Measurements from ENCODE around the gene ODAD4.

- no peak for TF ChIP-seq CTCF (IDR thresholded peaks at IDR 0.05; ENCODE audit: low read depth, low read length)
- no peak for TF ChIP-seq EZH2phosphoT487 (IDR thresholded peaks at IDR 0.05; ENCODE audit: low read depth)
Observed at GRCh38 chr17:41984454-41984853, 54.0 kb downstream of the ODAD4 start.
